Measurements from ENCODE around the gene ATP9A.
"Not testable (repeated sequence)": the region's sequence is repeated elsewhere in the genome, so short reads cannot be mapped to it uniquely, and the experiment has no call there.

Gene ATP9A

GRCh38 chr20:51758978-51759544 lies 9.1 kb downstream of the ATP9A start:
- Histone ChIP-seq H3K36me3 (ENCODE audit: control insufficient read depth, insufficient read depth, low read length) (no peaks in the 10 kb centered on the region), H3K4me3 (ENCODE audit: low read length) (no peak overlapping the region), H3K27ac (ENCODE audit: low read depth, low read length) (no peak overlapping the region), H3K27me3 (ENCODE audit: control insufficient read depth, insufficient read depth, low read length) (no peaks in the 10 kb centered on the region), H3K4me1 (ENCODE audit: control insufficient read depth, insufficient read depth, low read length) (no peaks in the 10 kb centered on the region), H3K9ac (ENCODE audit: low read length) (no peak overlapping the region)

- H3K9ac ChIP-seq (ENCODE audit: low read length), result no peak overlapping the region
- no peak overlapping the region for H3K4me3 ChIP-seq (ENCODE audit: low read length)
- H3K4me1 ChIP-seq (ENCODE audit: control insufficient read depth, insufficient read depth, low read length), result no peaks in the 10 kb centered on the region
- no peaks in the 10 kb centered on the region for H3K27me3 ChIP-seq (ENCODE audit: control insufficient read depth, insufficient read depth, low read length)
- no peaks in the 10 kb centered on the region for H3K36me3 ChIP-seq (ENCODE audit: control insufficient read depth, insufficient read depth, low read length)
- no peak overlapping the region for H3K27ac ChIP-seq (ENCODE audit: low read depth, low read length)
Observed at GRCh38 chr20:51757226-51757625, 11.0 kb downstream of the ATP9A start.

- Histone ChIP-seq H3K4me1 (ENCODE audit: control insufficient read depth, insufficient read depth, low read length) (no peaks in the 10 kb centered on the region), H3K27ac (ENCODE audit: low read depth, low read length) (no peak overlapping the region), H3K9ac (ENCODE audit: low read length) (no peak overlapping the region), H3K4me3 (ENCODE audit: low read length) (no peak overlapping the region), H3K36me3 (ENCODE audit: control insufficient read depth, insufficient read depth, low read length) (no peaks in the 10 kb centered on the region), H3K27me3 (ENCODE audit: control insufficient read depth, insufficient read depth, low read length) (no peaks in the 10 kb centered on the region)
Observed at GRCh38 chr20:51756653-51757052, 11.5 kb downstream of the ATP9A start.

- not testable (repeated sequence) for H3K4me3 ChIP-seq (ENCODE audit: low read length); H3K27ac ChIP-seq (ENCODE audit: low read depth, low read length)
Observed at GRCh38 chr20:51753220-51753619, 15.0 kb downstream of the ATP9A start.

GRCh38 chr20:51752343-51752951 lies 15.7 kb downstream of the ATP9A start:
- no peaks in the 10 kb centered on the region for H3K4me1 ChIP-seq (ENCODE audit: control insufficient read depth, insufficient read depth, low read length)
- H3K27me3 ChIP-seq (ENCODE audit: control insufficient read depth, insufficient read depth, low read length), result no peaks in the 10 kb centered on the region
- H3K9ac ChIP-seq (ENCODE audit: low read length), result no peak overlapping the region
- H3K4me3 ChIP-seq (ENCODE audit: low read length), result peak overlapping the region; percentile 6
- no peaks in the 10 kb centered on the region for H3K36me3 ChIP-seq (ENCODE audit: control insufficient read depth, insufficient read depth, low read length)
- H3K27ac ChIP-seq (ENCODE audit: low read depth, low read length), result peak overlapping the region; percentile 33

More at GRCh38 chr20:51753220-51753619, 15.0 kb downstream of the ATP9A start:
- H3K4me1 ChIP-seq (ENCODE audit: control insufficient read depth, insufficient read depth, low read length); H3K36me3 ChIP-seq (ENCODE audit: control insufficient read depth, insufficient read depth, low read length); H3K27me3 ChIP-seq (ENCODE audit: control insufficient read depth, insufficient read depth, low read length); H3K9ac ChIP-seq (ENCODE audit: low read length): not testable (repeated sequence)

- Histone ChIP-seq H3K4me1 (ENCODE audit: control insufficient read depth, insufficient read depth, low read length) (no peaks in the 10 kb centered on the region), H3K27ac (ENCODE audit: low read depth, low read length) (no peak overlapping the region), H3K4me3 (ENCODE audit: low read length) (no peak overlapping the region), H3K9ac (ENCODE audit: low read length) (no peak overlapping the region), H3K27me3 (ENCODE audit: control insufficient read depth, insufficient read depth, low read length) (no peaks in the 10 kb centered on the region), H3K36me3 (ENCODE audit: control insufficient read depth, insufficient read depth, low read length) (no peaks in the 10 kb centered on the region)
Observed at GRCh38 chr20:51750770-51751388, 17.3 kb downstream of the ATP9A start.

GRCh38 chr20:51750037-51750769 lies 18.0 kb downstream of the ATP9A start:
- H3K4me1 ChIP-seq (ENCODE audit: control insufficient read depth, insufficient read depth, low read length), result no peaks in the 10 kb centered on the region
- no peaks in the 10 kb centered on the region for H3K36me3 ChIP-seq (ENCODE audit: control insufficient read depth, insufficient read depth, low read length)
- H3K4me3 ChIP-seq (ENCODE audit: low read length), result no peak overlapping the region
- no peak overlapping the region for H3K27ac ChIP-seq (ENCODE audit: low read depth, low read length)
- no peaks in the 10 kb centered on the region for H3K27me3 ChIP-seq (ENCODE audit: control insufficient read depth, insufficient read depth, low read length)
- no peak overlapping the region for H3K9ac ChIP-seq (ENCODE audit: low read length)

- Histone ChIP-seq H3K9ac (ENCODE audit: low read length) (no peak overlapping the region), H3K27ac (ENCODE audit: low read depth, low read length) (no peak overlapping the region), H3K27me3 (ENCODE audit: control insufficient read depth, insufficient read depth, low read length) (no peaks in the 10 kb centered on the region), H3K4me1 (ENCODE audit: control insufficient read depth, insufficient read depth, low read length) (no peaks in the 10 kb centered on the region), H3K4me3 (ENCODE audit: low read length) (no peak overlapping the region), H3K36me3 (ENCODE audit: control insufficient read depth, insufficient read depth, low read length) (no peaks in the 10 kb centered on the region)
Observed at GRCh38 chr20:51749674-51750036, 18.5 kb downstream of the ATP9A start.

- no peak overlapping the region for H3K9ac ChIP-seq (ENCODE audit: low read length)
- no peak overlapping the region for H3K4me3 ChIP-seq (ENCODE audit: low read length)
- H3K36me3 ChIP-seq (ENCODE audit: control insufficient read depth, insufficient read depth, low read length), result no peaks in the 10 kb centered on the region
- H3K4me1 ChIP-seq (ENCODE audit: control insufficient read depth, insufficient read depth, low read length), result no peaks in the 10 kb centered on the region
- H3K27me3 ChIP-seq (ENCODE audit: control insufficient read depth, insufficient read depth, low read length), result no peaks in the 10 kb centered on the region
- no peak overlapping the region for H3K27ac ChIP-seq (ENCODE audit: low read depth, low read length)
Observed at GRCh38 chr20:51747182-51747911, 20.8 kb downstream of the ATP9A start.

- peaks cover 4% of the 10 kb centered on the region for H3K4me1 ChIP-seq (ENCODE audit: control insufficient read depth, insufficient read depth, low read length)
- H3K27me3 ChIP-seq (ENCODE audit: control insufficient read depth, insufficient read depth, low read length), result no peaks in the 10 kb centered on the region
- no peak overlapping the region for H3K4me3 ChIP-seq (ENCODE audit: low read length)
- no peak overlapping the region for H3K27ac ChIP-seq (ENCODE audit: low read depth, low read length)
- H3K9ac ChIP-seq (ENCODE audit: low read length), result no peak overlapping the region
- no peaks in the 10 kb centered on the region for H3K36me3 ChIP-seq (ENCODE audit: control insufficient read depth, insufficient read depth, low read length)
Observed at GRCh38 chr20:51745804-51746203, 22.4 kb downstream of the ATP9A start.

- H3K27me3 ChIP-seq (ENCODE audit: control insufficient read depth, insufficient read depth, low read length), result no peaks in the 10 kb centered on the region
- peaks cover 4% of the 10 kb centered on the region for H3K4me1 ChIP-seq (ENCODE audit: control insufficient read depth, insufficient read depth, low read length)
- no peak overlapping the region for H3K4me3 ChIP-seq (ENCODE audit: low read length)
- H3K27ac ChIP-seq (ENCODE audit: low read depth, low read length), result no peak overlapping the region
- no peaks in the 10 kb centered on the region for H3K36me3 ChIP-seq (ENCODE audit: control insufficient read depth, insufficient read depth, low read length)
- no peak overlapping the region for H3K9ac ChIP-seq (ENCODE audit: low read length)
Observed at GRCh38 chr20:51740838-51741237, 27.4 kb downstream of the ATP9A start.

- not testable (repeated sequence) for H3K9ac ChIP-seq (ENCODE audit: low read length); H3K36me3 ChIP-seq (ENCODE audit: control insufficient read depth, insufficient read depth, low read length); H3K4me1 ChIP-seq (ENCODE audit: control insufficient read depth, insufficient read depth, low read length); H3K27ac ChIP-seq (ENCODE audit: low read depth, low read length); H3K27me3 ChIP-seq (ENCODE audit: control insufficient read depth, insufficient read depth, low read length); H3K4me3 ChIP-seq (ENCODE audit: low read length)
Observed at GRCh38 chr20:51740308-51740707, 27.9 kb downstream of the ATP9A start.
